ENCODE results near the gene RANGRF.

RANGRF gene

GRCh38 chr17:8300627-8301242, 12.3 kb downstream of the RANGRF start:
- peak; percentile 78 for DNase-seq (ENCODE audit: insufficient read length, low spot score)
- peak; percentile 60 for FAIRE-seq
- TF ChIP-seq CTCF (IDR thresholded peaks at IDR 0.05; ENCODE audit: insufficient read depth, missing control alignments) = peak; percentile 60

- no peak for TF ChIP-seq CTCF (IDR thresholded peaks at IDR 0.05; ENCODE audit: insufficient read depth, missing control alignments)
- DNase-seq (ENCODE audit: insufficient read length, low spot score) = no peak
- FAIRE-seq = no peak
Observed at GRCh38 chr17:8310601-8311123, 22.2 kb downstream of the RANGRF start.

GRCh38 chr17:8311131-8311790, 22.8 kb downstream of the RANGRF start:
- no peak for TF ChIP-seq CTCF (IDR thresholded peaks at IDR 0.05; ENCODE audit: insufficient read depth, missing control alignments)
- no peak for FAIRE-seq

GRCh38 chr17:8312251-8312650, 23.8 kb downstream of the RANGRF start:
- TF ChIP-seq CTCF (IDR thresholded peaks at IDR 0.05; ENCODE audit: insufficient read depth, missing control alignments) = no peak
- DNase-seq (ENCODE audit: insufficient read length, low spot score) (no peak), FAIRE-seq (no peak)

More at GRCh38 chr17:8311131-8311790, 22.8 kb downstream of the RANGRF start:
- DNase-seq (ENCODE audit: insufficient read length, low spot score) = no peak

- DNase-seq (ENCODE audit: insufficient read length, low spot score) (no peak), FAIRE-seq (no peak)
- TF ChIP-seq CTCF (IDR thresholded peaks at IDR 0.05; ENCODE audit: insufficient read depth, missing control alignments) = no peak
Observed at GRCh38 chr17:8312726-8313600, 24.5 kb downstream of the RANGRF start.

- FAIRE-seq (no peak), DNase-seq (ENCODE audit: insufficient read length, low spot score) (no peak)
- no peak for TF ChIP-seq CTCF (IDR thresholded peaks at IDR 0.05; ENCODE audit: insufficient read depth, missing control alignments)
Observed at GRCh38 chr17:8314797-8315763, 26.6 kb downstream of the RANGRF start.

Measured in D721Med (cell line).